WTC11 (cell line): Measurements from ENCODE around the gene STRN.

Source experiments
- CBFB ChIP-seq: sonication (generic); formaldehyde crosslinking; IDR thresholded peaks from 2 replicates; pipeline ENCODE4 v1.8.1; 2022; ENCODE audit warnings: mild to moderate bottlenecking, low read depth, missing genetic modification reagents
- CREB1 ChIP-seq: sonication (generic); formaldehyde crosslinking; IDR thresholded peaks from 2 replicates; pipeline ENCODE4 v1.8.0; 2023; ENCODE audit warnings: mild to moderate bottlenecking, missing genetic modification reagents
- ELF4 ChIP-seq: sonication (generic); formaldehyde crosslinking; IDR thresholded peaks from 2 replicates; pipeline ENCODE4 v1.8.1; 2022; ENCODE audit warnings: low read depth, mild to moderate bottlenecking, moderate library complexity, missing genetic modification reagents
- JUN ChIP-seq: sonication (generic); formaldehyde crosslinking; IDR thresholded peaks from 2 replicates; pipeline ENCODE4 v1.8.0; 2023; ENCODE audit warnings: mild to moderate bottlenecking, missing genetic modification reagents
- SP1 ChIP-seq: sonication (generic); formaldehyde crosslinking; conservative IDR thresholded peaks from 2 replicates; pipeline ENCODE4 v1.8.1; 2022; ENCODE audit warnings: missing genetic modification reagents
- ZNF317 ChIP-seq: sonication (generic); formaldehyde crosslinking; IDR thresholded peaks from 2 replicates; pipeline ENCODE4 v1.8.1; 2023; ENCODE audit warnings: low read depth, mild to moderate bottlenecking, moderate library complexity, missing genetic modification reagents, borderline replicate concordance
- TF ChIP-seq, protein P1 (sequence below): sonication (generic); formaldehyde crosslinking; IDR thresholded peaks from 2 replicates; pipeline ENCODE4 v1.8.1; 2022; ENCODE audit warnings: mild to moderate bottlenecking, missing genetic modification reagents, moderate library complexity, borderline replicate concordance
- TF ChIP-seq, protein P2 (sequence below): sonication (generic); formaldehyde crosslinking; IDR thresholded peaks from 2 replicates; pipeline ENCODE4 v1.8.1; 2022; ENCODE audit warnings: mild to moderate bottlenecking, moderate library complexity, missing genetic modification reagents
- TF ChIP-seq, protein P3 (sequence below): sonication (generic); formaldehyde crosslinking; IDR thresholded peaks from 2 replicates; pipeline ENCODE4 v1.8.0; 2022; ENCODE audit warnings: missing genetic modification reagents
- TF ChIP-seq, protein P4 (sequence below): fragments of 200-600 bp; IDR thresholded peaks from 2 replicates; pipeline ENCODE4 v1.8.0; 2022; ENCODE audit warnings: antibody characterized with exemption
- TF ChIP-seq, protein P5 (sequence below): sonication (generic); formaldehyde crosslinking; IDR thresholded peaks from 2 replicates; pipeline ENCODE4 v1.8.0; 2022; ENCODE audit warnings: mild to moderate bottlenecking, missing genetic modification reagents
- TF ChIP-seq, protein P6 (sequence below): fragments of 250-450 bp; sonication (Bioruptor Pico); IDR thresholded peaks from 2 replicates; pipeline ENCODE4 v1.8.0; 2021; ENCODE audit warnings: mild to moderate bottlenecking

DNA sequence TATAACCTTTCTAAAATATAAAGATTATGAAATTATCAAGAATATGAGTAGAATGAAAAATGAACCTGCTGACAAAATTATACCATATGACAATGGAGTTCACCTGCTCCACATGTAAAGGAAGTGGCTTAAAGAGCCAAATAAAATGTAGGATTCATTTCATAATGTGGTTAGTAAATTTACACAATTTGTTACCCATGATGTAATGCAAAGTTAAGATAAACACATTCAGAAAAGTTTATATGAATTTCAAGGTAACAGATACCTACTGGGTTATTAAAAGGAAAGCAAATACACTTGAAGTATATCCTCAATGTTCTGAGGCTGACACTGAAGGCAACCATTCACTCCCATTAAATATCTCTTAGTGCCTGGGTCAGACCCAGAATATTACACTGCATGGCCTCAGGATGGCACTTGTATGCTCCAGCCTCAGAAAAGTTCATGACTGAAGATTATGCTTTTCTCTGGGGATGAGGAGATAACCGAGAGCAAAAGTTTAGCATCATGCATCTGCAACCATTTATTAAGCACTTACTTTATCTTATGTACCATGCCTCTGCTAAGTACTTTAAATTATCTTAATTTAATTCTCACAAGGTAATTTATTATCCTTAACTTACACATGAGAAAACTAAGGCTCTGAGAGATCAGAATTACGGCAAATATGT is 6.2 kb downstream of the STRN start:
- TF ChIP-seq, protein P1, sequence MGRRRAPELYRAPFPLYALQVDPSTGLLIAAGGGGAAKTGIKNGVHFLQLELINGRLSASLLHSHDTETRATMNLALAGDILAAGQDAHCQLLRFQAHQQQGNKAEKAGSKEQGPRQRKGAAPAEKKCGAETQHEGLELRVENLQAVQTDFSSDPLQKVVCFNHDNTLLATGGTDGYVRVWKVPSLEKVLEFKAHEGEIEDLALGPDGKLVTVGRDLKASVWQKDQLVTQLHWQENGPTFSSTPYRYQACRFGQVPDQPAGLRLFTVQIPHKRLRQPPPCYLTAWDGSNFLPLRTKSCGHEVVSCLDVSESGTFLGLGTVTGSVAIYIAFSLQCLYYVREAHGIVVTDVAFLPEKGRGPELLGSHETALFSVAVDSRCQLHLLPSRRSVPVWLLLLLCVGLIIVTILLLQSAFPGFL (CRISPR knock-in tag): no peak
- TF ChIP-seq, protein P2, sequence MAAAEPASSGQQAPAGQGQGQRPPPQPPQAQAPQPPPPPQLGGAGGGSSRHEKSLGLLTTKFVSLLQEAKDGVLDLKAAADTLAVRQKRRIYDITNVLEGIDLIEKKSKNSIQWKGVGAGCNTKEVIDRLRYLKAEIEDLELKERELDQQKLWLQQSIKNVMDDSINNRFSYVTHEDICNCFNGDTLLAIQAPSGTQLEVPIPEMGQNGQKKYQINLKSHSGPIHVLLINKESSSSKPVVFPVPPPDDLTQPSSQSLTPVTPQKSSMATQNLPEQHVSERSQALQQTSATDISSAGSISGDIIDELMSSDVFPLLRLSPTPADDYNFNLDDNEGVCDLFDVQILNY (CRISPR knock-in tag): no peak
- TF ChIP-seq JUN: no peak
- no peak for TF ChIP-seq SP1 (CRISPR knock-in tag)
- no peak for TF ChIP-seq ZNF317 (CRISPR knock-in tag)
- TF ChIP-seq CBFB: no peak
- TF ChIP-seq, protein P3, sequence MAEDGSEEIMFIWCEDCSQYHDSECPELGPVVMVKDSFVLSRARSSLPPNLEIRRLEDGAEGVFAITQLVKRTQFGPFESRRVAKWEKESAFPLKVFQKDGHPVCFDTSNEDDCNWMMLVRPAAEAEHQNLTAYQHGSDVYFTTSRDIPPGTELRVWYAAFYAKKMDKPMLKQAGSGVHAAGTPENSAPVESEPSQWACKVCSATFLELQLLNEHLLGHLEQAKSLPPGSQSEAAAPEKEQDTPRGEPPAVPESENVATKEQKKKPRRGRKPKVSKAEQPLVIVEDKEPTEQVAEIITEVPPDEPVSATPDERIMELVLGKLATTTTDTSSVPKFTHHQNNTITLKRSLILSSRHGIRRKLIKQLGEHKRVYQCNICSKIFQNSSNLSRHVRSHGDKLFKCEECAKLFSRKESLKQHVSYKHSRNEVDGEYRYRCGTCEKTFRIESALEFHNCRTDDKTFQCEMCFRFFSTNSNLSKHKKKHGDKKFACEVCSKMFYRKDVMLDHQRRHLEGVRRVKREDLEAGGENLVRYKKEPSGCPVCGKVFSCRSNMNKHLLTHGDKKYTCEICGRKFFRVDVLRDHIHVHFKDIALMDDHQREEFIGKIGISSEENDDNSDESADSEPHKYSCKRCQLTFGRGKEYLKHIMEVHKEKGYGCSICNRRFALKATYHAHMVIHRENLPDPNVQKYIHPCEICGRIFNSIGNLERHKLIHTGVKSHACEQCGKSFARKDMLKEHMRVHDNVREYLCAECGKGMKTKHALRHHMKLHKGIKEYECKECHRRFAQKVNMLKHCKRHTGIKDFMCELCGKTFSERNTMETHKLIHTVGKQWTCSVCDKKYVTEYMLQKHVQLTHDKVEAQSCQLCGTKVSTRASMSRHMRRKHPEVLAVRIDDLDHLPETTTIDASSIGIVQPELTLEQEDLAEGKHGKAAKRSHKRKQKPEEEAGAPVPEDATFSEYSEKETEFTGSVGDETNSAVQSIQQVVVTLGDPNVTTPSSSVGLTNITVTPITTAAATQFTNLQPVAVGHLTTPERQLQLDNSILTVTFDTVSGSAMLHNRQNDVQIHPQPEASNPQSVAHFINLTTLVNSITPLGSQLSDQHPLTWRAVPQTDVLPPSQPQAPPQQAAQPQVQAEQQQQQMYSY (CRISPR knock-in tag): no peak
- TF ChIP-seq, protein P4, sequence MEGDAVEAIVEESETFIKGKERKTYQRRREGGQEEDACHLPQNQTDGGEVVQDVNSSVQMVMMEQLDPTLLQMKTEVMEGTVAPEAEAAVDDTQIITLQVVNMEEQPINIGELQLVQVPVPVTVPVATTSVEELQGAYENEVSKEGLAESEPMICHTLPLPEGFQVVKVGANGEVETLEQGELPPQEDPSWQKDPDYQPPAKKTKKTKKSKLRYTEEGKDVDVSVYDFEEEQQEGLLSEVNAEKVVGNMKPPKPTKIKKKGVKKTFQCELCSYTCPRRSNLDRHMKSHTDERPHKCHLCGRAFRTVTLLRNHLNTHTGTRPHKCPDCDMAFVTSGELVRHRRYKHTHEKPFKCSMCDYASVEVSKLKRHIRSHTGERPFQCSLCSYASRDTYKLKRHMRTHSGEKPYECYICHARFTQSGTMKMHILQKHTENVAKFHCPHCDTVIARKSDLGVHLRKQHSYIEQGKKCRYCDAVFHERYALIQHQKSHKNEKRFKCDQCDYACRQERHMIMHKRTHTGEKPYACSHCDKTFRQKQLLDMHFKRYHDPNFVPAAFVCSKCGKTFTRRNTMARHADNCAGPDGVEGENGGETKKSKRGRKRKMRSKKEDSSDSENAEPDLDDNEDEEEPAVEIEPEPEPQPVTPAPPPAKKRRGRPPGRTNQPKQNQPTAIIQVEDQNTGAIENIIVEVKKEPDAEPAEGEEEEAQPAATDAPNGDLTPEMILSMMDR: no peak
- TF ChIP-seq CREB1: no peak
- TF ChIP-seq ELF4 (CRISPR knock-in tag): no peak
- TF ChIP-seq, protein P5, sequence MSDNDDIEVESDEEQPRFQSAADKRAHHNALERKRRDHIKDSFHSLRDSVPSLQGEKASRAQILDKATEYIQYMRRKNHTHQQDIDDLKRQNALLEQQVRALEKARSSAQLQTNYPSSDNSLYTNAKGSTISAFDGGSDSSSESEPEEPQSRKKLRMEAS: no peak
- TF ChIP-seq, protein P6, sequence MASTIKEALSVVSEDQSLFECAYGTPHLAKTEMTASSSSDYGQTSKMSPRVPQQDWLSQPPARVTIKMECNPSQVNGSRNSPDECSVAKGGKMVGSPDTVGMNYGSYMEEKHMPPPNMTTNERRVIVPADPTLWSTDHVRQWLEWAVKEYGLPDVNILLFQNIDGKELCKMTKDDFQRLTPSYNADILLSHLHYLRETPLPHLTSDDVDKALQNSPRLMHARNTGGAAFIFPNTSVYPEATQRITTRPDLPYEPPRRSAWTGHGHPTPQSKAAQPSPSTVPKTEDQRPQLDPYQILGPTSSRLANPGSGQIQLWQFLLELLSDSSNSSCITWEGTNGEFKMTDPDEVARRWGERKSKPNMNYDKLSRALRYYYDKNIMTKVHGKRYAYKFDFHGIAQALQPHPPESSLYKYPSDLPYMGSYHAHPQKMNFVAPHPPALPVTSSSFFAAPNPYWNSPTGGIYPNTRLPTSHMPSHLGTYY (CRISPR knock-in tag): no peak
